Ascending aorta (tissue), 2 donors: ENCODE measurements around the gene PPP2R5A. TPM values are rescaled to one million over a fixed set of nuclear protein-coding genes. Genes with fewer than 3 reads are reported as not detected.
A peak's percentile ranks its signal among the peaks of the same experiment; 100 is the strongest.

Experiments
- DNase-seq, 2 donors: peaks; one replicate each; pipeline ENCODE4 v3.0.0-alpha.2; 2019; ENCODE audit warnings: low spot score in 2 of 2
- H3K27ac ChIP-seq, 2 donors: fragments of 200-600 bp; sonication (generic); one replicate each; pipeline ENCODE4 v1.5.1; 2016 to 2017; ENCODE audit warnings: mild to moderate bottlenecking in 1 of 2
- H3K27me3 ChIP-seq: fragments of 200-600 bp; sonication (generic); one replicate; pipeline ENCODE4 v1.5.1; 2017
- H3K36me3 ChIP-seq, 2 donors: fragments of 200-600 bp; sonication (generic); one replicate each; pipeline ENCODE4 v1.5.1; 2016
- H3K4me1 ChIP-seq, 2 donors: fragments of 200-600 bp; sonication (generic); one replicate each; pipeline ENCODE4 v1.5.1; 2016 to 2017; ENCODE audit warnings: mild to moderate bottlenecking in 1 of 2
- H3K4me3 ChIP-seq, 2 donors: fragments of 200-600 bp; sonication (generic); one replicate each; pipeline ENCODE4 v1.5.1; 2016 to 2017; ENCODE audit warnings: mild to moderate bottlenecking in 1 of 2
- H3K9me3 ChIP-seq, 2 donors: fragments of 200-600 bp; sonication (generic); one replicate each; pipeline ENCODE4 v1.5.1; 2016
- CTCF ChIP-seq, 3 experiments: fragments of 200-600 bp in 2 of 3; fragments of 450-650 bp in 1 of 3; sonication (generic) in 2 of 3; IDR thresholded peaks; one replicate each; pipeline ENCODE4 v1.5.1; 2016 to 2019; ENCODE audit warnings: antibody characterized with exemption in 3 of 3, mild to moderate bottlenecking in 1 of 3, moderate library complexity in 1 of 3
- intact Hi-C: fragments of 100-400 bp; cut with DNase I; formaldehyde crosslinking; loops from one replicate; pipeline ENCODE4 v1.15.1; 2023
- total RNA-seq: library from RNA; depleted of rRNA; stranded (reverse); fragments of >200 nt; gene quantifications from one replicate; pipeline ENCODE4 v1.1.0, GENCODE V29; 2016

The PPP2R5A gene
- total RNA-seq, 1 donor from 2014 or later: 64.7 TPM

- Histone ChIP-seq H3K4me3 (no peak overlapping the region), H3K36me3 (peaks cover 3 to 46% of the 10 kb centered on the region in 2 donors), H3K27me3 (no peaks in the 10 kb centered on the region), H3K9me3 (no peaks in the 10 kb centered on the region), H3K4me1 (no peaks in the 10 kb centered on the region), H3K27ac (no peak overlapping the region)
- intact Hi-C loops: no loop called here
- no peak for TF ChIP-seq CTCF (IDR thresholded peaks at IDR 0.05)
- no peak for DNase-seq
These were observed 79.8 kb downstream of the PPP2R5A start for GRCh38 chr1:212364985-212365384.

- H3K9me3 ChIP-seq: no peaks in the 10 kb centered on the region
- no peak overlapping the region for H3K4me3 ChIP-seq
- intact Hi-C loops: loop anchor here (1.0 kb wide), 1 partner anchor 297 kb away; no protein-coding TSS in a partner anchor
- no peaks in the 10 kb centered on the region for H3K4me1 ChIP-seq
- H3K27ac ChIP-seq: peak overlapping the region in 1 of 2 donors; percentile 36
- no peak for DNase-seq
- peaks cover 0 to 30% of the 10 kb centered on the region in 2 donors for H3K36me3 ChIP-seq
- no peaks in the 10 kb centered on the region for H3K27me3 ChIP-seq
- TF ChIP-seq CTCF (IDR thresholded peaks at IDR 0.05): no peak
These were observed 81.7 kb downstream of the PPP2R5A start for GRCh38 chr1:212366901-212367300.

GRCh38 chr1:212367474-212368072, 82.4 kb downstream of the PPP2R5A start:
- TF ChIP-seq CTCF (IDR thresholded peaks at IDR 0.05): no peak
- Histone ChIP-seq H3K4me3 (no peak overlapping the region), H3K36me3 (peaks cover 0 to 26% of the 10 kb centered on the region in 2 donors), H3K27me3 (no peaks in the 10 kb centered on the region), H3K27ac (peak overlapping the region in 1 of 2 donors; percentile 36), H3K9me3 (peaks cover 0 to under 1% of the 10 kb centered on the region in 2 donors), H3K4me1 (no peaks in the 10 kb centered on the region)
- DNase-seq: no peak
- intact Hi-C loops: loop anchor here (1.0 to 2.0 kb wide), 2 partner anchors 89 to 297 kb away; no protein-coding TSS in a partner anchor

GRCh38 chr1:212368073-212368484, 82.9 kb downstream of the PPP2R5A start:
- intact Hi-C loops: loop anchor here (2.0 kb wide), 1 partner anchor 89 kb away; no protein-coding TSS in a partner anchor
- Histone ChIP-seq H3K4me3 (no peak overlapping the region), H3K27ac (no peak overlapping the region), H3K4me1 (no peaks in the 10 kb centered on the region), H3K36me3 (peaks cover 0 to 21% of the 10 kb centered on the region in 2 donors), H3K27me3 (no peaks in the 10 kb centered on the region), H3K9me3 (peaks cover 0 to 5% of the 10 kb centered on the region in 2 donors)
- DNase-seq: peak in 1 of 2 donors; percentile 70
- peak; percentile 62 to 84 (median 65) for TF ChIP-seq CTCF (IDR thresholded peaks at IDR 0.05)

- H3K27ac ChIP-seq: no peak overlapping the region
- DNase-seq: no peak
- no peak overlapping the region for H3K4me3 ChIP-seq
- TF ChIP-seq CTCF (IDR thresholded peaks at IDR 0.05): no peak
- peaks cover 9 to 23% of the 10 kb centered on the region in 2 donors for H3K36me3 ChIP-seq
- no peaks in the 10 kb centered on the region for H3K4me1 ChIP-seq
- H3K9me3 ChIP-seq: peaks cover 0 to 5% of the 10 kb centered on the region in 2 donors
- no peaks in the 10 kb centered on the region for H3K27me3 ChIP-seq
- intact Hi-C loops: no loop called here
These were observed 90.8 kb downstream of the PPP2R5A start for GRCh38 chr1:212375986-212376385.
